HCT116 (cell line): ENCODE measurements around the gene ATP6V1E1. TPM values are rescaled to one million over a fixed set of nuclear protein-coding genes. Genes with fewer than 3 reads are reported as not detected.

ENCODE experiments used
- ATAC-seq: fragments of 200-7000 bp; cut with Tn5 transposase; 2 replicates; pipeline ENCODE4 v1.9.1; 2020; ENCODE audit warnings: mild to moderate bottlenecking, moderate library complexity
- BruUV-seq: library from RNA; stranded (reverse); fragments of 400-500 nt; replicated peaks from 2 replicates; lab custom pipeline; 2021; lab: Mats Ljungman, UMichigan
- CTCF ChIA-PET: fragments of 300-600 bp; sonication (Branson Sonifier 250); formaldehyde crosslinking; loops from one replicate; lab custom pipeline; 2021; ENCODE audit warnings: antibody characterized with exemption; lab: Charles Lee
- POLR2A ChIA-PET: fragments of 300-600, 350-600 bp; sonication (Branson Sonifier 250); formaldehyde crosslinking; loops from one replicate; lab custom pipeline; 2021; ENCODE audit warnings: antibody characterized with exemption; lab: Charles Lee
- RAD21 ChIA-PET, 2 experiments: fragments of 300-600 bp; sonication (Branson Sonifier 250); formaldehyde crosslinking; loops; one replicate each; lab custom pipeline; 2023; ENCODE audit warnings: low total read pairs in 2 of 2; ENCODE audit not compliant: uncharacterized antibody in 2 of 2, unreplicated experiment in 2 of 2, low non-redundant PET in 1 of 2; lab: Charles Lee
- DNase-seq: peaks from one replicate; pipeline ENCODE4 v3.0.0-alpha.2; 2010; ENCODE audit warnings: low read depth, low spot score
- H2AFZ ChIP-seq: fragments of 200-600 bp; shearing (Covaris generic), sonication (generic); 2 replicates; pipeline ENCODE4 v1.6.1; 2017; ENCODE audit warnings: low read depth, mixed run types, mixed read lengths, antibody characterized with exemption, low read length; ENCODE audit not compliant: poor library complexity, severe bottlenecking
- H3K27ac ChIP-seq: 2 replicates; pipeline ENCODE4 v1.5.1; 2012; ENCODE audit warnings: low read depth, low read length
- H3K27me3 ChIP-seq: fragments of 200-600 bp; sonication (generic); 2 replicates; pipeline ENCODE4 v1.6.1; 2016; ENCODE audit warnings: mixed run types, low read length, mixed read lengths; ENCODE audit not compliant: insufficient read depth
- H3K36me3 ChIP-seq, 2 experiments: fragments of 200-500 bp in 1 of 2; fragments of 200-600 bp in 1 of 2; sonication (Bioruptor generic) in 1 of 2; sonication (generic) in 1 of 2; 2 replicates each; pipeline versions ENCODE4 v1.5.1 to v1.6.1; 2014 to 2016; ENCODE audit warnings: low read length in 2 of 2, inconsistent platforms in 1 of 2, mixed read lengths in 1 of 2, mixed run types in 1 of 2; ENCODE audit not compliant: insufficient read depth in 2 of 2, control insufficient read depth in 1 of 2
- H3K4me1 ChIP-seq, 2 experiments: fragments of 200-600 bp in 1 of 2; sonication (generic) in 1 of 2; 2 replicates each; pipeline versions ENCODE4 v1.5.1 to v1.6.1; 2012 to 2017; ENCODE audit warnings: low read length in 2 of 2, inconsistent platforms in 1 of 2, mild to moderate bottlenecking in 1 of 2, mixed read lengths in 1 of 2, mixed run types in 1 of 2, moderate library complexity in 1 of 2; ENCODE audit not compliant: insufficient read depth in 2 of 2, control insufficient read depth in 1 of 2
- H3K4me2 ChIP-seq: fragments of 200-600 bp; sonication (generic); 2 replicates; pipeline ENCODE4 v1.6.1; 2017; ENCODE audit warnings: mixed run types, low read length, mixed read lengths
- H3K4me3 ChIP-seq, 2 experiments: fragments of 200-600 bp in 1 of 2; sonication (generic) in 1 of 2; replicated peaks in 1 of 2; 2 replicates each; pipeline ENCODE4 v1.5.1; 2011 to 2016; ENCODE audit warnings: low read length in 2 of 2, control low read depth in 1 of 2, low read depth in 1 of 2, mild to moderate bottlenecking in 1 of 2, mixed read lengths in 1 of 2, mixed run types in 1 of 2
- H3K79me2 ChIP-seq: fragments of 200-600 bp; sonication (generic); 2 replicates; pipeline ENCODE4 v1.6.1; 2017; ENCODE audit warnings: mild to moderate bottlenecking, mixed run types, low read length, moderate library complexity, mixed read lengths; ENCODE audit not compliant: insufficient read depth
- H3K9ac ChIP-seq: fragments of 200-600 bp; sonication (generic); 2 replicates; pipeline ENCODE4 v1.6.1; 2016; ENCODE audit warnings: low read length, mixed read lengths
- H3K9me2 ChIP-seq: fragments of 200-600 bp; sonication (generic), shearing (Covaris generic); 2 replicates; pipeline ENCODE4 v1.6.1; 2017; ENCODE audit warnings: mixed run types, mild to moderate bottlenecking, moderate library complexity; ENCODE audit not compliant: insufficient read depth
- H3K9me3 ChIP-seq, 2 experiments: fragments of 200-500 bp in 1 of 2; fragments of 200-600 bp in 1 of 2; sonication (Bioruptor generic) in 1 of 2; sonication (generic) in 1 of 2; 2 replicates each; pipeline ENCODE4 v1.6.1; 2014 to 2017; ENCODE audit warnings: low read length in 2 of 2, mixed read lengths in 2 of 2, inconsistent platforms in 1 of 2, low read depth in 1 of 2, mild to moderate bottlenecking in 1 of 2, mixed run types in 1 of 2, moderate library complexity in 1 of 2; ENCODE audit not compliant: control insufficient read depth in 1 of 2, insufficient read depth in 1 of 2
- H4K20me1 ChIP-seq: fragments of 200-600 bp; sonication (generic), shearing (Covaris generic); 2 replicates; pipeline ENCODE4 v1.6.1; 2017; ENCODE audit warnings: mixed run types, mild to moderate bottlenecking, moderate library complexity; ENCODE audit not compliant: insufficient read depth
- CBX3 ChIP-seq: IDR thresholded peaks from 2 replicates; pipeline ENCODE4 v1.6.1; 2012; ENCODE audit warnings: low read depth
- ELF1 ChIP-seq: IDR thresholded peaks from 2 replicates; pipeline ENCODE4 v1.6.1; 2012; ENCODE audit warnings: low read depth, borderline replicate concordance
- EZH2phosphoT487 ChIP-seq: fragments of 200-600 bp; IDR thresholded peaks from 2 replicates; pipeline ENCODE4 v1.6.1; 2018; ENCODE audit warnings: antibody characterized with exemption, borderline replicate concordance
- FOSL1 ChIP-seq: IDR thresholded peaks from 2 replicates; pipeline ENCODE4 v1.6.1; 2012; ENCODE audit warnings: low read depth
- MAX ChIP-seq: IDR thresholded peaks from 2 replicates; pipeline ENCODE4 v1.6.1; 2012
- POLR2A ChIP-seq: IDR thresholded peaks from 2 replicates; pipeline ENCODE4 v1.7.0; 2011; ENCODE audit warnings: borderline replicate concordance; ENCODE audit not compliant: insufficient read depth, insufficient read length; ENCODE audit errors: extremely low read depth
- POLR2AphosphoS5 ChIP-seq: IDR thresholded peaks from 2 replicates; pipeline ENCODE4 v1.6.1; 2011; ENCODE audit warnings: mild to moderate bottlenecking, low read depth, low read length, moderate library complexity
- RAD21 ChIP-seq: IDR thresholded peaks from 2 replicates; pipeline ENCODE4 v1.6.1; 2012; ENCODE audit warnings: low read depth, mild to moderate bottlenecking
- REST ChIP-seq: IDR thresholded peaks from 2 replicates; pipeline ENCODE4 v1.6.1; 2012; ENCODE audit warnings: low read depth
- SIN3A ChIP-seq: IDR thresholded peaks from 2 replicates; pipeline ENCODE4 v1.6.1; 2012; ENCODE audit warnings: low read depth
- SP1 ChIP-seq: IDR thresholded peaks from 2 replicates; pipeline ENCODE4 v1.6.1; 2012; ENCODE audit warnings: low read depth
- YY1 ChIP-seq: IDR thresholded peaks from 2 replicates; pipeline ENCODE4 v1.6.1; 2011; ENCODE audit warnings: low read length, low read depth, moderate library complexity, mild to moderate bottlenecking; ENCODE audit not compliant: insufficient replicate concordance; ENCODE audit errors: extremely low read depth
- ZBTB33 ChIP-seq: IDR thresholded peaks from 2 replicates; pipeline ENCODE4 v1.6.1; 2011; ENCODE audit warnings: mild to moderate bottlenecking, low read length, moderate library complexity; ENCODE audit not compliant: insufficient replicate concordance; ENCODE audit errors: extremely low read depth
- ZNF274 ChIP-seq: fragments of 200-500 bp; sonication (Bioruptor generic); IDR thresholded peaks from 2 replicates; pipeline ENCODE4 v1.6.1; 2014; ENCODE audit warnings: mild to moderate bottlenecking, low read depth, low read length, inconsistent platforms
- intact Hi-C: fragments of 100-400 bp; cut with micrococcal nuclease; formaldehyde crosslinking; loops from 2 replicates; pipeline ENCODE4 v1.10.0; 2022
- total RNA-seq: library from RNA; stranded (reverse); gene quantifications from one replicate; pipeline ENCODE4 v1.2.1, GENCODE V29; 2021; ENCODE audit not compliant: unreplicated experiment

The ATP6V1E1 gene
- total RNA-seq, 1 experiment from 2014 or later, result 107 TPM

- ChIA-PET POLR2A (no interaction called here), RAD21 (no interaction called here), CTCF (no interaction called here)
- H2AFZ ChIP-seq, result no peak overlapping the region
- TF ChIP-seq SP1 (no peak), ELF1 (no peak), EZH2phosphoT487 (no peak), CBX3 (no peak), FOSL1 (no peak), ZBTB33 (no peak), SIN3A (no peak), POLR2AphosphoS5 (no peak), REST (no peak), POLR2A (no peak), RAD21 (no peak), MAX (no peak), YY1 (no peak), ZNF274 (no peak)
- no peaks in the 10 kb centered on the region for H3K79me2 ChIP-seq
- no peaks in the 10 kb centered on the region for H3K36me3 ChIP-seq
- ATAC-seq, result no peak
- no TSS peak for BruUV-seq
- no peaks in the 10 kb centered on the region for H4K20me1 ChIP-seq
- no peak overlapping the region for H3K27ac ChIP-seq
- H3K4me1 ChIP-seq, result no peaks in the 10 kb centered on the region
- no peak for DNase-seq
- H3K9me2 ChIP-seq, result no peaks in the 10 kb centered on the region
- H3K4me2 ChIP-seq, result no peak overlapping the region
- intact Hi-C loops, result no loop called here
- no peak overlapping the region for H3K4me3 ChIP-seq
- no peak overlapping the region for H3K9ac ChIP-seq
- no peaks in the 10 kb centered on the region for H3K27me3 ChIP-seq
- no peaks in the 10 kb centered on the region for H3K9me3 ChIP-seq
Measured at GRCh38 chr22:17583151-17583550, 45.4 kb downstream of the ATP6V1E1 start.
